HUES6 (cell line): ENCODE results near the gene TRAP1.

Source experiments
- H3K27ac ChIP-seq: 2 replicates; pipeline ENCODE4 v1.7.0; 2013; ENCODE audit warnings: low read depth, mild to moderate bottlenecking, low read length, inconsistent platforms
- H3K27me3 ChIP-seq: 2 replicates; pipeline ENCODE4 v1.6.1; 2013; ENCODE audit warnings: low read length; ENCODE audit not compliant: control insufficient read depth, insufficient read depth
- H3K36me3 ChIP-seq: 2 replicates; pipeline ENCODE4 v1.6.1; 2013; ENCODE audit warnings: low read length; ENCODE audit not compliant: control insufficient read depth, insufficient read depth
- H3K4me1 ChIP-seq: 2 replicates; pipeline ENCODE4 v1.6.1; 2013; ENCODE audit warnings: low read length; ENCODE audit not compliant: control insufficient read depth, insufficient read depth
- H3K4me3 ChIP-seq: 2 replicates; pipeline ENCODE4 v1.5.1; 2013; ENCODE audit warnings: low read depth, low read length
- H3K9ac ChIP-seq: one replicate; pipeline ENCODE4 v1.6.1; 2013; ENCODE audit warnings: mild to moderate bottlenecking, low read length
- H3K9me3 ChIP-seq: 2 replicates; pipeline ENCODE4 v1.6.1; 2013; ENCODE audit warnings: low read depth, low read length; ENCODE audit not compliant: control insufficient read depth, insufficient read depth

Gene TRAP1

GRCh38 chr16:3673201-3673600 is 44.1 kb downstream of the TRAP1 start:
- H3K4me1 ChIP-seq: no peaks in the 10 kb centered on the region
- H3K27me3 ChIP-seq: no peaks in the 10 kb centered on the region
- H3K9me3 ChIP-seq: no peaks in the 10 kb centered on the region
- H3K27ac ChIP-seq: no peak overlapping the region
- no peak overlapping the region for H3K4me3 ChIP-seq
- H3K36me3 ChIP-seq: peaks cover 89% of the 10 kb centered on the region
- no peak overlapping the region for H3K9ac ChIP-seq

- Histone ChIP-seq H3K4me3 (no peak overlapping the region), H3K27ac (no peak overlapping the region), H3K9me3 (no peaks in the 10 kb centered on the region), H3K27me3 (no peaks in the 10 kb centered on the region), H3K4me1 (no peaks in the 10 kb centered on the region), H3K36me3 (peaks cover 83% of the 10 kb centered on the region), H3K9ac (no peak overlapping the region)
Measured at GRCh38 chr16:3672571-3673041, 44.7 kb downstream of the TRAP1 start.

GRCh38 chr16:3671424-3671823 is 45.9 kb downstream of the TRAP1 start:
- Histone ChIP-seq H3K27me3 (no peaks in the 10 kb centered on the region), H3K4me3 (no peak overlapping the region), H3K36me3 (peaks cover 82% of the 10 kb centered on the region), H3K9ac (no peak overlapping the region), H3K4me1 (no peaks in the 10 kb centered on the region), H3K27ac (no peak overlapping the region), H3K9me3 (no peaks in the 10 kb centered on the region)

GRCh38 chr16:3670711-3671110 is 46.6 kb downstream of the TRAP1 start:
- Histone ChIP-seq H3K27me3 (no peaks in the 10 kb centered on the region), H3K4me3 (no peak overlapping the region), H3K9ac (no peak overlapping the region), H3K36me3 (peaks cover 78% of the 10 kb centered on the region), H3K27ac (no peak overlapping the region), H3K9me3 (no peaks in the 10 kb centered on the region), H3K4me1 (no peaks in the 10 kb centered on the region)

- H3K27me3 ChIP-seq: no peaks in the 10 kb centered on the region
- H3K9ac ChIP-seq: no peak overlapping the region
- no peaks in the 10 kb centered on the region for H3K9me3 ChIP-seq
- no peaks in the 10 kb centered on the region for H3K4me1 ChIP-seq
- peaks cover 78% of the 10 kb centered on the region for H3K36me3 ChIP-seq
- H3K27ac ChIP-seq: no peak overlapping the region
- H3K4me3 ChIP-seq: no peak overlapping the region
Measured at GRCh38 chr16:3669082-3669481, 48.2 kb downstream of the TRAP1 start.

- H3K4me1 ChIP-seq: no peaks in the 10 kb centered on the region
- no peaks in the 10 kb centered on the region for H3K27me3 ChIP-seq
- H3K27ac ChIP-seq: no peak overlapping the region
- peaks cover 78% of the 10 kb centered on the region for H3K36me3 ChIP-seq
- H3K9me3 ChIP-seq: no peaks in the 10 kb centered on the region
- H3K9ac ChIP-seq: no peak overlapping the region
- no peak overlapping the region for H3K4me3 ChIP-seq
Measured at GRCh38 chr16:3668626-3669025, 48.7 kb downstream of the TRAP1 start.

- H3K9ac ChIP-seq: no peak overlapping the region
- H3K36me3 ChIP-seq: peaks cover 78% of the 10 kb centered on the region
- H3K27me3 ChIP-seq: no peaks in the 10 kb centered on the region
- H3K9me3 ChIP-seq: no peaks in the 10 kb centered on the region
- H3K4me3 ChIP-seq: no peak overlapping the region
- H3K27ac ChIP-seq: no peak overlapping the region
- no peaks in the 10 kb centered on the region for H3K4me1 ChIP-seq
Measured at GRCh38 chr16:3665508-3665907, 51.8 kb downstream of the TRAP1 start.

GRCh38 chr16:3664187-3664896 is 53.0 kb downstream of the TRAP1 start:
- Histone ChIP-seq H3K4me3 (no peak overlapping the region), H3K9me3 (no peaks in the 10 kb centered on the region), H3K4me1 (no peaks in the 10 kb centered on the region), H3K27me3 (no peaks in the 10 kb centered on the region), H3K27ac (no peak overlapping the region), H3K9ac (no peak overlapping the region), H3K36me3 (peaks cover 85% of the 10 kb centered on the region)

GRCh38 chr16:3662601-3663000 is 54.7 kb downstream of the TRAP1 start:
- H3K4me3 ChIP-seq: no peak overlapping the region
- H3K27me3 ChIP-seq: no peaks in the 10 kb centered on the region
- no peak overlapping the region for H3K9ac ChIP-seq
- peaks cover 92% of the 10 kb centered on the region for H3K36me3 ChIP-seq
- H3K9me3 ChIP-seq: no peaks in the 10 kb centered on the region
- no peak overlapping the region for H3K27ac ChIP-seq
- H3K4me1 ChIP-seq: no peaks in the 10 kb centered on the region

GRCh38 chr16:3661922-3662321 is 55.4 kb downstream of the TRAP1 start:
- peaks cover 94% of the 10 kb centered on the region for H3K36me3 ChIP-seq
- no peaks in the 10 kb centered on the region for H3K27me3 ChIP-seq
- H3K4me3 ChIP-seq: no peak overlapping the region
- no peak overlapping the region for H3K9ac ChIP-seq
- H3K9me3 ChIP-seq: no peaks in the 10 kb centered on the region
- H3K27ac ChIP-seq: no peak overlapping the region
- no peaks in the 10 kb centered on the region for H3K4me1 ChIP-seq

- Histone ChIP-seq H3K36me3 (peaks cover 97% of the 10 kb centered on the region), H3K27ac (no peak overlapping the region)
Measured at GRCh38 chr16:3661311-3661710, 56.0 kb downstream of the TRAP1 start.

More at GRCh38 chr16:3661311-3661710, 56.0 kb downstream of the TRAP1 start:
- H3K9me3 ChIP-seq: no peaks in the 10 kb centered on the region
- no peak overlapping the region for H3K4me3 ChIP-seq
- no peaks in the 10 kb centered on the region for H3K4me1 ChIP-seq
- no peak overlapping the region for H3K9ac ChIP-seq
- H3K27me3 ChIP-seq: no peaks in the 10 kb centered on the region
